Trophoblast cell (in vitro differentiated cells and primary cell): ENCODE results near the gene MTHFD2L.

ENCODE experiments used
- DNase-seq, 2 donors: peaks; one replicate each; pipeline ENCODE4 v3.0.0-alpha.2; 2016
- H2AFZ ChIP-seq: 2 replicates; pipeline ENCODE4 v1.6.1; 2013; ENCODE audit warnings: low read length, moderate library complexity, mild to moderate bottlenecking; ENCODE audit not compliant: insufficient read depth, poor library complexity
- H2AK5ac ChIP-seq: 2 replicates; pipeline ENCODE4 v1.6.1; 2013; ENCODE audit warnings: mild to moderate bottlenecking, low read length
- H2BK120ac ChIP-seq: 2 replicates; pipeline ENCODE4 v1.6.1; 2013; ENCODE audit warnings: low read length, mild to moderate bottlenecking, moderate library complexity; ENCODE audit not compliant: insufficient read depth, poor library complexity
- H2BK12ac ChIP-seq: 2 replicates; pipeline ENCODE4 v1.6.1; 2013; ENCODE audit warnings: mild to moderate bottlenecking, low read length, moderate library complexity
- H2BK5ac ChIP-seq: 2 replicates; pipeline ENCODE4 v1.6.1; 2013; ENCODE audit warnings: low read length, low read depth, moderate library complexity, mild to moderate bottlenecking; ENCODE audit not compliant: poor library complexity
- H3K14ac ChIP-seq: 2 replicates; pipeline ENCODE4 v1.6.1; 2013; ENCODE audit warnings: mild to moderate bottlenecking, low read length
- H3K18ac ChIP-seq: 2 replicates; pipeline ENCODE4 v1.6.1; 2013; ENCODE audit warnings: mild to moderate bottlenecking, low read length
- H3K23ac ChIP-seq: 2 replicates; pipeline ENCODE4 v1.6.1; 2013; ENCODE audit warnings: low read length
- H3K27ac ChIP-seq: 2 replicates; pipeline ENCODE4 v1.5.1; 2013; ENCODE audit warnings: low read depth, mild to moderate bottlenecking, inconsistent platforms, low read length, moderate library complexity
- H3K27me3 ChIP-seq: 2 replicates; pipeline ENCODE4 v1.6.1; 2013; ENCODE audit warnings: inconsistent platforms, mild to moderate bottlenecking, low read length, moderate library complexity; ENCODE audit not compliant: insufficient read depth
- H3K36me3 ChIP-seq, 2 experiments: 1 replicate in 1 of 2; 2 replicates in 1 of 2; pipeline ENCODE4 v1.6.1; 2013; ENCODE audit warnings: low read length in 2 of 2, mild to moderate bottlenecking in 2 of 2, moderate library complexity in 1 of 2; ENCODE audit not compliant: insufficient read depth in 2 of 2, control insufficient read depth in 1 of 2
- H3K4ac ChIP-seq: 2 replicates; pipeline ENCODE4 v1.6.1; 2013; ENCODE audit warnings: low read depth, mild to moderate bottlenecking, low read length, moderate library complexity
- H3K4me1 ChIP-seq, 2 experiments: 1 replicate in 1 of 2; 2 replicates in 1 of 2; pipeline ENCODE4 v1.6.1; 2013; ENCODE audit warnings: low read length in 2 of 2, mild to moderate bottlenecking in 2 of 2, moderate library complexity in 1 of 2; ENCODE audit not compliant: insufficient read depth in 2 of 2, control insufficient read depth in 1 of 2
- H3K4me2 ChIP-seq: 2 replicates; pipeline ENCODE4 v1.6.1; 2013; ENCODE audit warnings: inconsistent platforms, mild to moderate bottlenecking, low read length, moderate library complexity
- H3K4me3 ChIP-seq: 2 replicates; pipeline ENCODE4 v1.5.1; 2013; ENCODE audit warnings: mild to moderate bottlenecking, low read depth, low read length, inconsistent platforms
- H3K79me1 ChIP-seq: one replicate; pipeline ENCODE4 v1.6.1; 2013; ENCODE audit warnings: low read length
- H3K79me2 ChIP-seq: 2 replicates; pipeline ENCODE4 v1.6.1; 2013; ENCODE audit warnings: low read length, mild to moderate bottlenecking; ENCODE audit not compliant: control insufficient read depth, insufficient read depth, poor library complexity
- H3K9ac ChIP-seq: 2 replicates; pipeline ENCODE4 v1.6.1; 2013; ENCODE audit warnings: mild to moderate bottlenecking, low read length
- H3K9me3 ChIP-seq: 2 replicates; pipeline ENCODE4 v1.6.1; 2013; ENCODE audit warnings: low read depth, mild to moderate bottlenecking, control low read depth, inconsistent platforms, low read length; ENCODE audit not compliant: insufficient read depth
- H4K12ac ChIP-seq: 2 replicates; pipeline ENCODE4 v1.6.1; 2013; ENCODE audit warnings: low read depth, mild to moderate bottlenecking, low read length, moderate library complexity
- H4K8ac ChIP-seq: 2 replicates; pipeline ENCODE4 v1.6.1; 2013; ENCODE audit warnings: low read depth, mild to moderate bottlenecking, low read length, moderate library complexity
- H4K91ac ChIP-seq: one replicate; pipeline ENCODE4 v1.6.1; 2013; ENCODE audit warnings: low read depth, mild to moderate bottlenecking, low read length, moderate library complexity
- WGBS: extraction: QIAGEN DNeasy Blood & Tissue Kit; methylation state at CpG from one replicate; pipeline ENCODE4 v1.1.7; 2013; ENCODE audit warnings: missing lambda C conversion rate; ENCODE audit not compliant: insufficient read length, insufficient coverage; ENCODE audit errors: extremely low coverage; 5-methylcytosine and 5-hydroxymethylcytosine counted together

Gene MTHFD2L

GRCh38 chr4:74188912-74189311 is 31.0 kb downstream of the MTHFD2L start:
- Histone ChIP-seq H3K4me3 (no peak overlapping the region), H3K79me1 (no peaks in the 10 kb centered on the region), H4K8ac (no peak overlapping the region), H2BK12ac (no peak overlapping the region), H2BK5ac (no peak overlapping the region), H3K79me2 (no peaks in the 10 kb centered on the region), H3K4me2 (no peak overlapping the region), H3K4ac (no peak overlapping the region), H2BK120ac (no peak overlapping the region), H3K9me3 (no peaks in the 10 kb centered on the region), H3K4me1 (no peaks in the 10 kb centered on the region), H3K18ac (no peak overlapping the region), H2AK5ac (no peak overlapping the region), H3K36me3 (no peaks in the 10 kb centered on the region), H3K14ac (no peak overlapping the region), H4K12ac (no peak overlapping the region), H3K27ac (no peak overlapping the region), H3K27me3 (no peaks in the 10 kb centered on the region), H4K91ac (no peak overlapping the region), H3K23ac (no peak overlapping the region), H3K9ac (no peak overlapping the region), H2AFZ (no peak overlapping the region)
- WGBS = no CpG with 5 or more reads among the region's 2 CpGs
- DNase-seq = no peak

GRCh38 chr4:74189331-74190043 is 31.6 kb downstream of the MTHFD2L start:
- Histone ChIP-seq H3K4me2 (no peak overlapping the region), H3K79me1 (no peaks in the 10 kb centered on the region), H2BK120ac (no peak overlapping the region), H3K4ac (no peak overlapping the region), H2BK12ac (no peak overlapping the region), H4K12ac (no peak overlapping the region), H2AFZ (no peak overlapping the region), H3K23ac (no peak overlapping the region), H3K36me3 (no peaks in the 10 kb centered on the region), H2BK5ac (no peak overlapping the region), H3K4me1 (no peaks in the 10 kb centered on the region), H3K27me3 (no peaks in the 10 kb centered on the region), H3K4me3 (no peak overlapping the region), H4K91ac (no peak overlapping the region), H3K79me2 (no peaks in the 10 kb centered on the region), H4K8ac (no peak overlapping the region), H3K18ac (no peak overlapping the region), H3K14ac (no peak overlapping the region), H3K9ac (no peak overlapping the region), H3K9me3 (no peaks in the 10 kb centered on the region), H3K27ac (no peak overlapping the region), H2AK5ac (no peak overlapping the region)
- no CpG with 5 or more reads among the region's 2 CpGs for WGBS
- DNase-seq = peak in 1 of 2 donors; percentile 69

GRCh38 chr4:74190332-74190731 is 32.4 kb downstream of the MTHFD2L start:
- H3K14ac ChIP-seq = no peak overlapping the region
- H2BK12ac ChIP-seq = peak overlapping the region; percentile 36
- no peak overlapping the region for H2AK5ac ChIP-seq
- H3K23ac ChIP-seq = no peak overlapping the region
- H2BK5ac ChIP-seq = no peak overlapping the region
- H4K91ac ChIP-seq = no peak overlapping the region
- no peaks in the 10 kb centered on the region for H3K36me3 ChIP-seq
- no peak overlapping the region for H2AFZ ChIP-seq
- no peak for DNase-seq
- H3K4me1 ChIP-seq = no peaks in the 10 kb centered on the region
- H3K27ac ChIP-seq = no peak overlapping the region
- H3K18ac ChIP-seq = no peak overlapping the region
- H3K9ac ChIP-seq = no peak overlapping the region
- WGBS = no CpG with 5 or more reads among the region's 4 CpGs
- no peak overlapping the region for H4K8ac ChIP-seq
- H3K79me2 ChIP-seq = no peaks in the 10 kb centered on the region
- H3K4me2 ChIP-seq = no peak overlapping the region
- H4K12ac ChIP-seq = no peak overlapping the region
- no peaks in the 10 kb centered on the region for H3K79me1 ChIP-seq
- H3K27me3 ChIP-seq = no peaks in the 10 kb centered on the region
- no peak overlapping the region for H3K4ac ChIP-seq
- no peak overlapping the region for H2BK120ac ChIP-seq
- no peak overlapping the region for H3K4me3 ChIP-seq
- H3K9me3 ChIP-seq = no peaks in the 10 kb centered on the region

GRCh38 chr4:74190919-74191397 is 33.0 kb downstream of the MTHFD2L start:
- Histone ChIP-seq H2AFZ (no peak overlapping the region), H3K27ac (no peak overlapping the region), H4K8ac (no peak overlapping the region), H3K79me1 (no peaks in the 10 kb centered on the region), H3K4me2 (no peak overlapping the region), H3K23ac (no peak overlapping the region), H3K79me2 (no peaks in the 10 kb centered on the region), H3K36me3 (no peaks in the 10 kb centered on the region), H3K9ac (no peak overlapping the region), H3K9me3 (no peaks in the 10 kb centered on the region), H2BK5ac (no peak overlapping the region), H4K12ac (no peak overlapping the region), H4K91ac (no peak overlapping the region), H3K27me3 (no peaks in the 10 kb centered on the region), H2BK120ac (no peak overlapping the region), H3K14ac (no peak overlapping the region), H2AK5ac (no peak overlapping the region), H2BK12ac (no peak overlapping the region), H3K18ac (no peak overlapping the region), H3K4me3 (no peak overlapping the region), H3K4ac (no peak overlapping the region), H3K4me1 (no peaks in the 10 kb centered on the region)
- no peak for DNase-seq
- WGBS = no CpG with 5 or more reads among the region's 4 CpGs
